ENCODE results near the gene SLC28A3.

The SLC28A3 gene

GRCh38 chr9:84296146-84296843 lies 44.3 kb downstream of the SLC28A3 start:
- peak; percentile 88 for DNase-seq

GRCh38 chr9:84294241-84294950 lies 46.2 kb downstream of the SLC28A3 start:
- no peak for DNase-seq

DNA sequence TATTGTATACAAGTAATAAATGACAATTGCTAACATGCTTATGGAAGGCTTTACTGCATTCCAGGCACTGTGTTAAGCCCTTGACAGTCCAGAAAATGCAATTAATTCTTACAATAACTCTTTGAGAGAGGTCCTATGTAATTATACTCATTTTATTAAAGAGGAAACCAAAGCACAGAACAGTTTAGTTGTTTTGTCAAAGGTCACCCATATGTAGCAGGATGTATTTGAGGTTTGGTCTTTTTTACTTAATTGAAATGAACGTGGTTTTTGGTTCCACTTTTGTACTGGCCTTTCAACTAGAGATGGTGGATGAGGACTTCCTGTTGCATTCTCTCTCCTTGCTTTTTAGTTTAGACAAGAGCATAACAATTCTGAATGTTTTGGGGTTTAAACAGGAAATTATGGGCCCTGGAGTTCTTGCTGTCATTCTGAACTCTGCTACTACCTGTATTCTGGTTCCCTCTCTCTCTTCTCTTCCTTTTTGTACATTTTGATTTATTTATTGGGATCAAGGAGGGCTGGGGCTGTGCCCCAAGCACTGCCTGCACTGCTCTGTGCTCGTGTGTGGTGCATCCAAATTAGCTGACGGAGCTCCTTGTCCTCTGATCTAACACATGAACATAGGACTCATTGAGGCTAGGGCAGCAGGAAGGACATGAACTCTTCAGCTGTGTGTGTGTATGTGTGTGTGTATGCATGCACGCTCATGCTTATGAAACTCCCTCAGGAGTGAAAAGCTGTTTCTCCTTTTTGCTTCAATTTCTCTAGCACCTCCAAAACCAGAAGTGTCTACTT lies 47.4 kb downstream of the SLC28A3 start:
- peak; percentile 18 for DNase-seq

- no peak for DNase-seq
Observed at GRCh38 chr9:84285381-84285780, 55.2 kb downstream of the SLC28A3 start.

- no peak for DNase-seq
Observed at GRCh38 chr9:84283946-84284345, 56.6 kb downstream of the SLC28A3 start.

DNA sequence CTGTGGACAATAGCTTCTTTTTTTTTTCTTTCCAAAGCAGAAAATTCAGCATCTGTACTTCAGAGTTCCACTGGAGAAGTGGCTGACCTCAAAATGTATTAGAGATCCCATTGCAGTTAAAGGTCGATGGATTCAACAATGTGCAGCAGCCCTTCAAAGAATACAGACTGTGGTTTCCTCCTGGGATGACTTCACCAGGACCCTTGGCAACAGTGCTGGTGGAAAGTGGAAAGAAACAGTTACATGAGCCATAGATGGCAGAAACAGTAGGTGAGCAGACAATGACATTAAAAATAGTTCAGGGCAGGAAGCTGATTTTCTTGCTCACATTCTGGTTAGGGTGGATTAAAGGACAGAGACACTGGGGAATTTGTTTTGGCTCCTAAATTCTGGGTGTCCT lies 62.4 kb downstream of the SLC28A3 start:
- no peak for DNase-seq

- DNase-seq: no peak
Observed at GRCh38 chr9:84277646-84278045, 62.9 kb downstream of the SLC28A3 start.

- DNase-seq: no peak
Observed at GRCh38 chr9:84276741-84277140, 63.8 kb downstream of the SLC28A3 start.

DNA sequence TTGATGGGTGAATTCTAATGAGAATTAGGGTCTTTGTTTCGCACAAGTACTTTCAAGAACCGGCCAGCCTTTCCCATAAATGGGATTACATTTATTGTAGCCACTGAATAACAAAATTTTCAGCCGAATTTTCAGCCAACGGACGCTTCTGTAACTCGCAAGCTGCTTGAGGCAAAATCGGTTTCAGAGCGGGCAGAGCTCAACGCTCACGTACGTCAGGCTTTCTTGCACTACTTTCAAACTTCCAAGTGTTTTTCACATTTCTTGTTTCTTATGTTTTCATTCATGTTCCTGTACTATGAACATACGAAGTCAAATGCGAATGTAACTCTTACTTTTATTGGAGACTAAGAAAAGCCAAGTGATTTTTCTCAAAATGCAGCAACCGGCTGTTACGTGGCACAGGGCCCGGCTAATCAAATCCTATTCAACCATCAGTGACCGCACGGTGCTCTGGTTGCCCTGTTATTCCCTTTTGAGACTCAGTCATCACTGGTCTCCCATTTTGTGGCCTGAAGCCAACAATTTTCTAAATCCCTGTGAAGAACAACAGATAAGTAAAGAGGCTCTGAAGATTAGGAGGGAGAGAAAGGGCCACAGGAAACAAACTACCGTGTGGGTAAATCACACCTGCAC lies 68.5 kb downstream of the SLC28A3 start:
- no peak for DNase-seq

DNA sequence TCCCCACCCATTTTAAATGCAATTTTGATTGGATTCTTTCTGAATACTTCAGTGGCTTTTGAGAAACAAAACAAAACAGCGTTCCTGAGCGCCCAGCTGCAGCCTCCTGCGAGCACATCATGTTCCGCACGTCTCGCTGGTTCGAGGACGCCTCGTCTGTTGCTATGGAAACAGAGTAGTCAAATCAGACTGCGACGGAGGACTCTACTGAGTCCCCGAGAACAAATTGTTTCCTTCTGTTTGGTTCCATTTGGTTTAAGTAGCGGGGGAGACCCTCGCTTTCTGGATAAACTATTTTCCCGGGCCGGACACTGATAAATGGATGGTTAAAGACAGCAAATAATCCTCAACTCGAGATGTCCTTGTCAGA lies 69.0 kb downstream of the SLC28A3 start:
- DNase-seq: peak; percentile 53

- peak; percentile 8 for DNase-seq
Observed at GRCh38 chr9:84270847-84271530, 69.6 kb downstream of the SLC28A3 start.

GRCh38 chr9:84266087-84266561 lies 74.4 kb downstream of the SLC28A3 start:
- DNase-seq: peak; percentile 43

DNA sequence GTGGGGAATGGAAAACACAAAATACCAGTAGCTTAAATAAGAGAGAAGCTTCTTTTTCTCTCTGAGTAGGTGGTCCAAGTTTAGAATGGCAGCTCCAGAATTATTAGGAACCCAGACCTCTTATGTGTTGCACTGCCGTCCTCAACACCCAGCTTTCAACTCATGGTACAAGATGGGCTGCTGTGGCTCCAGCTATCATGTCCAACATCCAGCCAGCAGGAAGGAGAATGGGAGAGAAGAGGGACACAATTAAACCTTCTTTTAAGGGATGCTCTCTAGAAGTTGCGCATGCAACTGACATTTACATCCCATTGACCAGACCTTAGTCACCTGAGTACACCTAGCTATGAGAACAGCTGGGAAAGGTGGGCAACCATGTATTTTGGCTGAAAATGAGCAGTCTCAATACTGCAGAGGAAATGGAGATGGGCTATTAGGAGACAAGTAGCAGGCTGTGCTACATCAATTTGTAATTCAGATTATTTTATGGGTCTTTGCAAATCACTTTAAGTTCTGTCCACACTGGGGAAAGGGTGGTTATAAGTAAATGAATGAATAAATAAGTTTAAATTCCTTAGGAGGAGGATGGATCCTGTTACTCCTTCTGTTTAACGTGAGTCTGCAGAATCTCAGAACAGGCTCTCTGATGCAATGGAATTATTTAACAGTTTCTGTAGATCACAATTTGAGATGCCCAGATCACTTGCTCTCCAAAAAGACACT lies 76.1 kb downstream of the SLC28A3 start:
- no peak for DNase-seq

DNA sequence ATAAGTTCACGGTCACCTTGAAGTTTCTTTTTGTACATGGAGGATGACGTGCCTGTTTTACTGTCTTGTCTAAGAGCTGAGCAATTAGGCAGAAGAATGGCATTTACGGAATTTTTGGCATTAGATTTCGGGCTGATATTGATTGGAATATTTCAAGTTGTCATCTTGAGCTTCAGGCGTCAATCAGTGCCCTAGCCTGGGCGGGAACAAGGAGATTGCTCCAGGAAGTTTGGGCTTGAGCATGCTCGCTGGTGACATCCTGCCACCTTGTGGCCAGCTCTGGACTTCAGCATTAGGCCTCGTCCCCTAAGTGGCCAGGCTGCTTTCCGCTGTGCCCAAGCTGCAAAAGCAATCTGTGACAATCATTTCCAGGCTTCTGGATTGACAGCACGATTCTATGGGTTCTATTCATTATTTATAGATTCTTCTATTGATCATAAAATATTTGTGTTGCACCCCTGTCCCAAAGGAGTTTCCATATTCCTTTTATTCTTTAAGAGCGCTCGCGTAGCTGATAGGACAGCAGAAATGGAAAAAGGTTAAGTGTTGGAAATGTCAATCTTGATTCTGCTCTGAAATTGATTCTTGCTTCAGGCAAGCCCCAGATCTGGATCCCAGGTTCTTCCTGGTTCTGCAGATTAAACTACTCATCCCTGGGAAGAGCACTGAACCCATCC lies 79.3 kb downstream of the SLC28A3 start:
- DNase-seq: peak; percentile 77

GRCh38 chr9:84258371-84258770 lies 82.2 kb downstream of the SLC28A3 start:
- DNase-seq: no peak

GRCh38 chr9:84255696-84256095 lies 84.9 kb downstream of the SLC28A3 start:
- DNase-seq: no peak

DNA sequence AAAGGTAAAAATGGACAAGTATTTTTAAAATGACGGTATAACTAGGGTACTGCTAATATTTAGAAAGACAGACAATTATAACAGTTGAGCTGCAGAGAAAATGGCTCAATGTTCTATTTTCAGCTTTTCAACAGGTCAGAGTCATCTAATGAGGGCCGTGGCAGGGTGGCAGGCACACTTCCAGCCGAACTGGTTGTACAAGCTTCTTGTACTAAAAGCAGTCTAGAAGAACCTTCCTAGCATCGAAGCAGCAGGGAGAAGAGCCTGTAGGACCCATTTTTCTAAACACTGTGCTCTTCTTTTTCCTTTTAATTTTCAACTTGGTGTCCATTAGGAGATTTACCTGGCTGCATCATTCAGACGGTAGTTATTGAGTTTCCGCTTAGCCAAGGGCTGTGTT lies 85.6 kb downstream of the SLC28A3 start:
- no peak for DNase-seq

GRCh38 chr9:84251921-84252320 lies 88.6 kb downstream of the SLC28A3 start:
- no peak for DNase-seq

DNA sequence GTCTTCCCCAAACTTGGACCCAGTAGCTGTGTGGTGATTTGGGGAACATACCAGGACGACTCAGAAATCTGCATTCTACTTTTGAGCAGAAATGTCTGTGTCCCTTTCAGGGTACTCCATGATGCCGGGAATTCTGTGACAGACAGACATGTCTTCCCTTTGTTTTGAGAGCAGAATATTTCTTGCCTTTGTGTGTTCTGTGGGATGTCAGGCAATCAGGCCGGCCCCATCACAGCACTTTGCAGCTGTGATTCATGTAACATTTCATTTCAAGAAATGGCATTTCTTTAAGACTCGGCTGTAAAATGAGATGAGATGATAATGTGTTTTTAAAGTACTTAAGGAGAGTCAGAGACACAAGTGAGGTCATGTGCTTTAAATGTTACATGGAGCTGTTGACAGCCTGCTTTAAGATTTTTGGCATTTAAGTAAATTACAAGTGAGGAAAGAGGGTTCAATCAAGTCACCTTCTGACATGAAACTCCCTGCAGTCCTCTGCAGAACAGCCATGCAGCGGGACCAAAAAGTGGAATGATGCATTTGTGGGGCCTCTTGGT lies 98.7 kb downstream of the SLC28A3 start:
- DNase-seq: no peak

DNA sequence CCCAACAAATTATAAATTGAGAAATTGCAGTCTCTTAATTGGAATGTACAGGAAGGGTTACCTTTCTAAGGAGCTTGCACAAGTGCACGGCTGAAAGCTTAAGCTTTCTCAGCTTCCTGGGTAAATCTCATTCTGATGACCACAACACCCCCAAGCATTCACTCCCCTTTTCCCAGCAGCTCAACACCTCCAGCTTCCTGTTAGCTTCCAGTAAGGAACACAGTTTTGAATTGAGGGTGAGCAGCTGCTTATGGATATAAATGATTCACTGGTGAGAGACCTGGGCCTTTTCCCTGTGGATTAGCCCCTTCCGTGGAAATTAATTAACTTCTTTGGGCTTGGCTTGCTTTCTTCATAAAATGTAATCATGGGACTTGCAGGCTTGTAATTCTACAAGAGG lies 101.2 kb downstream of the SLC28A3 start:
- DNase-seq: no peak

GRCh38 chr9:84238652-84239051 lies 101.9 kb downstream of the SLC28A3 start:
- no peak for DNase-seq
